HUES6 (cell line): ENCODE data around the gene COBL.

ENCODE experiments used
- H3K27ac ChIP-seq: 2 replicates; pipeline ENCODE4 v1.7.0; 2013; ENCODE audit warnings: low read depth, mild to moderate bottlenecking, low read length, inconsistent platforms
- H3K27me3 ChIP-seq: 2 replicates; pipeline ENCODE4 v1.6.1; 2013; ENCODE audit warnings: low read length; ENCODE audit not compliant: control insufficient read depth, insufficient read depth
- H3K36me3 ChIP-seq: 2 replicates; pipeline ENCODE4 v1.6.1; 2013; ENCODE audit warnings: low read length; ENCODE audit not compliant: control insufficient read depth, insufficient read depth
- H3K4me1 ChIP-seq: 2 replicates; pipeline ENCODE4 v1.6.1; 2013; ENCODE audit warnings: low read length; ENCODE audit not compliant: control insufficient read depth, insufficient read depth
- H3K4me3 ChIP-seq: 2 replicates; pipeline ENCODE4 v1.5.1; 2013; ENCODE audit warnings: low read depth, low read length
- H3K9ac ChIP-seq: one replicate; pipeline ENCODE4 v1.6.1; 2013; ENCODE audit warnings: mild to moderate bottlenecking, low read length
- H3K9me3 ChIP-seq: 2 replicates; pipeline ENCODE4 v1.6.1; 2013; ENCODE audit warnings: low read depth, low read length; ENCODE audit not compliant: control insufficient read depth, insufficient read depth

COBL gene

GRCh38 chr7:51139796-51140195 is 176.8 kb downstream of the COBL start:
- no peak overlapping the region for H3K9ac ChIP-seq
- no peak overlapping the region for H3K4me3 ChIP-seq
- H3K27ac ChIP-seq: no peak overlapping the region
- peaks cover 7% of the 10 kb centered on the region for H3K36me3 ChIP-seq
- H3K9me3 ChIP-seq: no peaks in the 10 kb centered on the region
- H3K27me3 ChIP-seq: no peaks in the 10 kb centered on the region
- H3K4me1 ChIP-seq: peaks cover 13% of the 10 kb centered on the region

DNA sequence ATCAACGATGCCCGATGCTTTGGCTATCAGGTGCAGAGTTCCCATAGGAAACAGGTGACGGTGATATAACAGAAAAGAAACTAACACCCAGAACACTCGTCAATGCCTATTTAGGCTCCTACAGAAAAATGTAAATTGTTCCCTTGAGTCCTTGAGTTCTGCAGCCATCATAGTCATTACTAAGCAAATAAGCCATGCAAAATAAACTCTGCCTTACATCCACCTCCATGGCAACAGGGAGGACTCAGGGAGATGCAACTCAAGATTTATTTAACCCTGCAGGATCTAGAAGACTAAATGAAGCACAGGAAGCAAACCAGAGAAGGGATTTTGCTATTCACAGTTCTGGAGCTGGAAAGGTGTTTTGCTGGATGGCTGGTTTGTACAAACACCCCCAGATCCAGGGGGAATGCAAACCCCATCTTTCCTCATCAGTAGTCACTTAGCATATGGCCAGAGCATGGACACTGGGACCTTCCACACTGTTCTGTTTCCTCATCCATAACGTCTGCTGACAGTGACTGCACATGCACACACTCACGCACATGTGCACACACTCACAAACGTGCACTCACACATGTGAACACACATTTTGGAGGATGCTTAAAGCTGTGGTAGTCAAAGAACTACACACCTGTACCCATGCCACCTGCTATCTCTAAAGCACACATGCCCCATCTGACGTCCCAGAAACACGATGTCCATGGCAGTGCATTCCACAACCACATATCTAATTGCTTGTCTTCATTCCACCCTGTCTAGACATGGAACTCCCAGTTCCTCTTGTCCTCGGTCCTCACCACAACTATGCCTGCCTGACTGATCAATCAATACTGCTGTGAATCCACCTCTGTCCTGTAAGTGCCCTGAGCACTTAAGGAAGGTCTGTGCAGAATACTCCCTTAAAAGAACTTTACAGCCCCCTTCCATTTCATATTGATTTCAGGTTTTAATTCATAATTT is 178.2 kb downstream of the COBL start:
- Histone ChIP-seq H3K4me3 (no peak overlapping the region), H3K9me3 (no peaks in the 10 kb centered on the region), H3K9ac (no peak overlapping the region), H3K4me1 (peaks cover 13% of the 10 kb centered on the region), H3K36me3 (peaks cover 9% of the 10 kb centered on the region), H3K27me3 (no peaks in the 10 kb centered on the region), H3K27ac (no peak overlapping the region)

DNA sequence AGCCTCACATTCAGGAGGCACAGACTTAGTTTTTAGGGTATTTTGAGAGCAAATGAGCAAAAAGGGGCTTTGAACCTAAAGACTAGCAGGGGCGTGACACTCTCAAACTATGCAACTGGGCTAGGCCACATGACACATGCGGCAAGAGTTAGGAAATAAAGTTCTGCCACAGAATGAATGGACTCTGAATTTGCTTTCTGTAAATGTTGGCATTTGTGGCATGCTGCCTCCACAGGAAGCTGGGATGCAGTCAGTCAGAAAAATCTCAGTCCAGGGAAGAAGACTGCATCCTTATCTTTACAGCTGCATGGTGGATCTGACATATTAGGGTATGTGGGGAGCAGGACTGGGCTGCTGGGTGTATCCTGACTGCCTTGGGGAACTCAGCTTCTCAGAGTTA is 181.0 kb downstream of the COBL start:
- H3K27ac ChIP-seq: no peak overlapping the region
- no peaks in the 10 kb centered on the region for H3K27me3 ChIP-seq
- no peak overlapping the region for H3K9ac ChIP-seq
- H3K4me3 ChIP-seq: no peak overlapping the region
- no peaks in the 10 kb centered on the region for H3K4me1 ChIP-seq
- peaks cover 25% of the 10 kb centered on the region for H3K36me3 ChIP-seq
- peaks cover 9% of the 10 kb centered on the region; the same call in 1 of the 2 replicates for H3K9me3 ChIP-seq

DNA sequence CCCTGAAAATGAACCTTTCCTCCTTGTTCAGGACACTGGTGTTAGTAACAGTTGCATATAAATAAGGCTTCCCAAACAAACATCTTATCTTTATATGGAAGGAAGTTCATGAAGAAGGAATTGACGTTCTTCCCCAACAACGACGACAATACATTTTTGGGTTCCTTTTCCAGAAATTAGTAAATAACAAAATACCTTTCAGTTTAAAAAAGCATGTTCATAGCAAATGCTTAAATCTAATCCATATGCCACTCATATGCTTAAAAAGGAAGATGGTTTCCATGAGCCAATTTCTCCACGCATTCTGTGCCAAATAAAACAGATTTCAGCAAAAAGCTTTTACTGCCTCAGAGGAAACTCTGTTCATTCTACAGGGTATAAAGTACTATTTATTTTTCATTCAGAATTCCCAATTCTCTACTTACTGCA is 182.6 kb downstream of the COBL start:
- Histone ChIP-seq H3K4me3 (no peak overlapping the region), H3K27ac (no peak overlapping the region), H3K27me3 (no peaks in the 10 kb centered on the region), H3K36me3 (peaks cover 25% of the 10 kb centered on the region), H3K9me3 (peaks cover 9% of the 10 kb centered on the region; the same call in 1 of the 2 replicates), H3K9ac (no peak overlapping the region), H3K4me1 (peaks cover 7% of the 10 kb centered on the region; the same call in 1 of the 2 replicates)

- Histone ChIP-seq H3K36me3 (peaks cover 25% of the 10 kb centered on the region), H3K4me1 (peaks cover 7% of the 10 kb centered on the region; the same call in 1 of the 2 replicates), H3K27ac (no peak overlapping the region), H3K4me3 (no peak overlapping the region), H3K27me3 (no peaks in the 10 kb centered on the region), H3K9me3 (peaks cover 9% of the 10 kb centered on the region; the same call in 1 of the 2 replicates), H3K9ac (no peak overlapping the region)
Observed at GRCh38 chr7:51132661-51133060, 183.9 kb downstream of the COBL start.

- Histone ChIP-seq H3K27me3 (no peaks in the 10 kb centered on the region), H3K27ac (no peak overlapping the region), H3K36me3 (peaks cover 18% of the 10 kb centered on the region; the same call in 1 of the 2 replicates), H3K9me3 (peaks cover 9% of the 10 kb centered on the region; the same call in 1 of the 2 replicates), H3K9ac (peak overlapping the region; percentile 37), H3K4me3 (no peak overlapping the region), H3K4me1 (peaks cover 7% of the 10 kb centered on the region; the same call in 1 of the 2 replicates)
Observed at GRCh38 chr7:51129527-51130472, 186.8 kb downstream of the COBL start.

- Histone ChIP-seq H3K27ac (no peak overlapping the region), H3K4me1 (peaks cover 7% of the 10 kb centered on the region; the same call in 1 of the 2 replicates), H3K27me3 (no peaks in the 10 kb centered on the region), H3K4me3 (no peak overlapping the region), H3K9ac (no peak overlapping the region), H3K9me3 (peaks cover 9% of the 10 kb centered on the region; the same call in 1 of the 2 replicates), H3K36me3 (peaks cover 18% of the 10 kb centered on the region; the same call in 1 of the 2 replicates)
Observed at GRCh38 chr7:51128545-51129435, 187.8 kb downstream of the COBL start.

DNA sequence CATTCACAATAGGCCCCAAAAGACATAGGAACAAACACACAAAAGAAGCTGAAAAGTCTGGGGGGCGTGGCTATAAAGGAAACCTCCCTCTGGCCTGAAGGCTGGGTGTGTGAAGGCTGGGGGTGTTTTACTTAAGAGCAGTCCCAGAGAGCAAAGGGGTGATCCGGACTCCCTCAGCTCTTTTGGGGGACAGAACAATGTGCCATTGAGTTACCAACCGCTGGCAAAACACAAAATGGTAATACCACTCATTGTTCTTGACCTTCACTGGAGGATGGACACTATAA is 189.0 kb downstream of the COBL start:
- H3K9ac ChIP-seq: no peak overlapping the region
- H3K4me1 ChIP-seq: peaks cover 7% of the 10 kb centered on the region; the same call in 1 of the 2 replicates
- H3K27ac ChIP-seq: no peak overlapping the region
- H3K27me3 ChIP-seq: no peaks in the 10 kb centered on the region
- peaks cover 7% of the 10 kb centered on the region; the same call in 1 of the 2 replicates for H3K36me3 ChIP-seq
- no peak overlapping the region for H3K4me3 ChIP-seq
- peaks cover 6% of the 10 kb centered on the region; the same call in 1 of the 2 replicates for H3K9me3 ChIP-seq

DNA sequence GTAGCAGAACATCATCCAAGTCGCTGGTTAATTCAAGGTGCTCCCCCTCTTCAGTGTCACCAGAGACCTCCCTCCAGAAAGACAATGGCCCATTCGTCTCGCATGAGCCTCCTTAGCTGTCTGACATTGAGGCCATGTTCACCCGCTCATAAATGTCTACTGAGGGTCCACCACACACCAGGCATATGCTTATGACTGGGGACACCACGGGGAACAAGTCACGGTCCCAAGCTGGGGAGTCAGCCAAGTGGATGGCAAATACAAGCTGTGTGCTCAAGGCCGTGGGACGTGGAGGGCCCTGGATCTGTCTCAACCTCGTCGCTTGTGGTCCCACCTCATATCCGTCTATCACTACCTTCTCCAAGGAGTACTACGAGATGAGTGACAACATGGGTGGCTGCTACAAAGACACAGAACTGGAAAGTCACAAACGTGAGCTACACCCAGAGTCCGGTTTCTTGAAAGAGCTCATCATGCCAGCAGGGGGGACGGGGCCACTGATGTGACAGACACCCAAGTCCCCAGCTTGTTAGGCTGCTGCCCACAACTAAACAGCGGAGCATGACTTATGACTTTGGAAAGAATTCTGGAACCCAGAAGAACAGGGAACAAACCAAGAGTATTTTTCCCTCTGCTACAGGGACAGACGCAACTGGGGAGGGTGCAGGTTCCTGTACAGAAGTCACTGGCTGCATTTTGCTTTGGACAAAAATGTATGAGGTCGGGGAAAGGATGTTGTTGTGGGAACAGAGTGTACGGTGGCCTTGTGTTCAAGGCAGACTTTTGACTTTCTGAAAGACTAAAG is 189.6 kb downstream of the COBL start:
- H3K36me3 ChIP-seq: peaks cover 3% of the 10 kb centered on the region; the same call in 1 of the 2 replicates
- no peak overlapping the region for H3K27ac ChIP-seq
- no peaks in the 10 kb centered on the region for H3K27me3 ChIP-seq
- no peak overlapping the region for H3K4me3 ChIP-seq
- no peak overlapping the region for H3K9ac ChIP-seq
- 0 out of 2 replicates have a peak, but pooled peaks cover under 1% of the 10 kb centered on the region for H3K9me3 ChIP-seq
- H3K4me1 ChIP-seq: peaks cover 12% of the 10 kb centered on the region; the same call in 1 of the 2 replicates
